ENCODE measurements around the gene PARD3B. TPM values are rescaled to one million over a fixed set of nuclear protein-coding genes. Genes with fewer than 3 reads are reported as not detected.

Gene PARD3B
- total and polyA plus RNA-seq, 2 of the 8 experiments (the other 6 are each of a cell fraction or from before 2014, with no cell fraction given) = 1.2 to 5.7 TPM

DNA sequence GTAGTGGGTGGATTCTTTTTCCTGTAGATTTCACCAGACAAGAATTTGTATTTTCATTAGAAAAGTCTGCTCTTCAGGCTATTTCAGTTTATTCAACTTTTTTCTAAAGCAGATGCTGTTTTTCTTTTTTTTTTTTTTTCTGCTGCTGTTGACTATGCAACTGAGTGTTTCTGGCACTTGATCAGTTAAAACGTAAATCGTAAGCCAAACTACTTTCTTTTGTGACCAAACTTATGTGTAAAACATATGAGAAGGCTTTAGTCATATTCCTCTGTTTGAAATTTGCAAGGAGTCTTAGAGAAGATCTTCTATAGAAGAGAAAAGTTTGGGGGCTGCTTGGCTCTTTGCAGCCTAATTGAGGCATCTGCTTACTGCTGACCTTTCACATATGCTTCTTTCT, 170.1 kb downstream of the PARD3B start:
- Histone ChIP-seq H3K23ac (ENCODE audit: insufficient read length) (no peak overlapping the region), H3K27ac (ENCODE audit: low read depth, low read length) (no peak overlapping the region), H3K56ac (replicated peaks; ENCODE audit: insufficient read length, low read depth, low read length) (no peak overlapping the region), H3K4ac (replicated peaks; ENCODE audit: insufficient read length, low read depth, low read length) (no peak overlapping the region), H3K79me2 (ENCODE audit: control insufficient read depth in 1 of 2, insufficient read depth in 2 of 2, low read length in 2 of 2) (no peaks in the 10 kb centered on the region), H4K5ac (ENCODE audit: insufficient read length, low read depth, low read length) (no peak overlapping the region), H3K27me3 (replicated peaks in 1 of 4; ENCODE audit: control insufficient read depth in 3 of 4, extremely low read depth in 1 of 4, insufficient read depth in 3 of 4, low read length in 3 of 4) (no peaks in the 10 kb centered on the region), H3K9ac (replicated peaks in 1 of 4; ENCODE audit: extremely low read depth in 1 of 4, low read depth in 3 of 4, low read length in 3 of 4) (no peak overlapping the region), H4K91ac (replicated peaks; ENCODE audit: insufficient read length, low read length) (no peak overlapping the region), H3K36me3 (ENCODE audit: control insufficient read depth in 2 of 4, insufficient read depth in 4 of 4, low read length in 3 of 4) (no peaks in the 10 kb centered on the region), H4K20me1 (replicated peaks in 1 of 2; ENCODE audit: control insufficient read depth in 1 of 2, insufficient read depth in 2 of 2, low read length in 2 of 2) (no peaks in the 10 kb centered on the region), H2BK15ac (ENCODE audit: low read length) (no peak overlapping the region), H3K9me3 (ENCODE audit: insufficient read depth in 2 of 2, low read depth in 1 of 2, low read length in 1 of 2) (no peaks in the 10 kb centered on the region), H3K4me1 (replicated peaks in 1 of 4; ENCODE audit: control insufficient read depth in 3 of 4, insufficient read depth in 4 of 4, low read length in 3 of 4) (no peaks in the 10 kb centered on the region), H3K18ac (ENCODE audit: extremely low read depth, low read length) (no peak overlapping the region), H2BK5ac (ENCODE audit: low read depth, low read length) (no peak overlapping the region), H4K8ac (ENCODE audit: extremely low read depth, insufficient read depth, low read length) (no peak overlapping the region), H3K79me1 (ENCODE audit: low read depth, low read length) (no peaks in the 10 kb centered on the region), H3K4me2 (ENCODE audit: insufficient read depth in 1 of 2, low read depth in 2 of 2, low read length in 2 of 2) (no peak overlapping the region), H3K4me3 (ENCODE audit: extremely low read depth in 1 of 4, insufficient read depth in 2 of 4, low read depth in 3 of 4, low read length in 4 of 4) (no peak overlapping the region), H3K23me2 (ENCODE audit: low read depth, low read length) (no peaks in the 10 kb centered on the region), H2AFZ (ENCODE audit: low read length) (no peak overlapping the region), H3K14ac (ENCODE audit: insufficient read length) (no peak overlapping the region), H2BK12ac (ENCODE audit: low read depth, low read length) (no peak overlapping the region), H2AK5ac (ENCODE audit: low read depth, low read length) (no peak overlapping the region), H2BK20ac (ENCODE audit: low read length) (no peak overlapping the region), H2BK120ac (replicated peaks; ENCODE audit: low read depth, low read length) (no peak overlapping the region)
- WGBS, 2 experiments (ENCODE audit: extremely low coverage in 1 of 2, insufficient coverage in 1 of 2, insufficient read length in 1 of 2, insufficient replicate concordance in 2 of 2, low coverage in 1 of 2, low lambda C conversion rate in 2 of 2, missing lambda C conversion rate in 1 of 2) = 86% methylated on average over 2 of the region's 2 CpGs; no CpG with 5 or more reads in 1 of the 2 experiments
- DNase-seq (ENCODE audit: low read depth in 1 of 2, low spot score in 2 of 2) = no peak
- CTCF ChIA-PET (ENCODE audit: partially characterized antibody) = no interaction called here
- FAIRE-seq = no peak
- POLR2A ChIA-PET (ENCODE audit: partially characterized antibody) = no interaction called here
- no peak for TF ChIP-seq GABPA (IDR thresholded peaks at IDR 0.05; ENCODE audit: borderline replicate concordance, insufficient read depth, low read length)
- no peak for TF ChIP-seq JUN (IDR thresholded peaks at IDR 0.05; ENCODE audit: low read depth, low read length)

Data from H1 (cell line).